Glutamatergic neuron (in vitro differentiated cells): ENCODE measurements around the gene WDR27. TPM values are rescaled to one million over a fixed set of nuclear protein-coding genes. Genes with fewer than 3 reads are reported as not detected.

Experiments
- DNase-seq: peaks from one replicate; pipeline ENCODE4 v3.0.0; 2022
- H3K27ac Mint-ChIP-seq: one replicate; pipeline ENCODE4 v1.8.0; 2020; ENCODE audit warnings: mild to moderate bottlenecking, mixed read lengths, inconsistent platforms; ENCODE audit not compliant: unreplicated experiment
- H3K27me3 Mint-ChIP-seq: one replicate; pipeline ENCODE4 v1.8.0; 2020; ENCODE audit warnings: mild to moderate bottlenecking, moderate library complexity, mixed read lengths, inconsistent platforms; ENCODE audit not compliant: unreplicated experiment
- H3K36me3 Mint-ChIP-seq: one replicate; pipeline ENCODE4 v1.8.0; 2020; ENCODE audit warnings: mild to moderate bottlenecking, mixed read lengths, inconsistent platforms; ENCODE audit not compliant: unreplicated experiment
- H3K4me1 Mint-ChIP-seq: one replicate; pipeline ENCODE4 v1.8.0; 2020; ENCODE audit warnings: mild to moderate bottlenecking, low read depth, mixed read lengths, inconsistent platforms; ENCODE audit not compliant: unreplicated experiment
- H3K4me3 Mint-ChIP-seq: one replicate; pipeline ENCODE4 v1.8.0; 2020; ENCODE audit warnings: mild to moderate bottlenecking, mixed read lengths, inconsistent platforms; ENCODE audit not compliant: unreplicated experiment
- H3K9me3 Mint-ChIP-seq: one replicate; pipeline ENCODE4 v1.8.0; 2020; ENCODE audit warnings: mild to moderate bottlenecking, moderate library complexity, mixed read lengths, inconsistent platforms; ENCODE audit not compliant: unreplicated experiment
- total RNA-seq: library from RNA; stranded (reverse); fragmentation: NEBNext Ultra II Directional; extraction: Animal tissue kit (Norgen Biotek cat#: 25700); gene quantifications from one replicate; pipeline ENCODE4 v1.2.1, GENCODE V29; 2021; ENCODE audit not compliant: unreplicated experiment
- TF ChIP-seq, protein P1 (sequence below): fragments of 200-600 bp; sonication (generic); IDR thresholded peaks from one replicate; pipeline ENCODE4 v1.5.0; 2021; ENCODE audit not compliant: partially characterized antibody, unreplicated experiment

The WDR27 gene
- total RNA-seq, 1 donor from 2014 or later: 64.8 TPM

DNA sequence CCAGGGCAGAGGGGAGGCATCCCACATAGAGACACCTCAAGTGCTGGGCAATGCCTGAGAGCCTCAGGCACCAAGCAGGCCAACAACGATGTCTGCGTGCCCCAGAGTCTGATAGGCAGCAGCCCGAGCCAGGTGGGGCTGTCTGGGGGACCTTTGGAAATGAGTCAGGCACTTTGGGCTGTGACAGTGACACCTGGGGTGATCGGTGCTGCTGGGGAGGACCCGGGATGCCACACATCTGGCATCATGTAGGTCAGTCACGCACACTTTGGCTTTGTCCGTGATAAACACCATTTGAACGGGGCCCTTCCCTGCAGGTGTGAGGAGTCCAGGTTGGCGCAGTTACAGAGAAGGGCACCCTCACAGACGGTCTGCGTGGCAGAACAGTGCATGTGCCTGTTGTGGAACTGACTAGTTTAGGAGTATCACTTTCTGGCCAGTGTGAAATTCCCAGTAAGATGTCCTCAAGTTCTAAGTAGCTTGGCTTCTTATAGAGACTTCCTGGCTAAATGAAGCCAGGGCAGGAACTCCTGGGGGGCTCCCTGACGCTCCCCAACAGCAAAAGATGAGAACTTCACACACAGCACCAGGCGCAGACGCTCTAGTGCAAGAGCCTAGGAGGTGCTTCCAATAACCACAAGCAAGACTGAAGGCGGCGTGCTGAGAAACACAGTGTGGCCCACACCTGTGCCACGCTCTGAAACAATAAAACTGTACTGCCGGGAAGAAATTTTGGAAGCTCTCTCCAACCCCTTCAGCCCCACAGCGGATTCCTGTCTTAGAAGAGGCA is 134.7 kb downstream of the WDR27 start:
- Mint-ChIP-seq H3K27ac (no peak overlapping the region), H3K4me3 (no peak overlapping the region), H3K9me3 (peaks cover 1% of the 10 kb centered on the region), H3K36me3 (peaks cover 7% of the 10 kb centered on the region), H3K27me3 (no peaks in the 10 kb centered on the region), H3K4me1 (peaks cover 2% of the 10 kb centered on the region)
- TF ChIP-seq, protein P1, sequence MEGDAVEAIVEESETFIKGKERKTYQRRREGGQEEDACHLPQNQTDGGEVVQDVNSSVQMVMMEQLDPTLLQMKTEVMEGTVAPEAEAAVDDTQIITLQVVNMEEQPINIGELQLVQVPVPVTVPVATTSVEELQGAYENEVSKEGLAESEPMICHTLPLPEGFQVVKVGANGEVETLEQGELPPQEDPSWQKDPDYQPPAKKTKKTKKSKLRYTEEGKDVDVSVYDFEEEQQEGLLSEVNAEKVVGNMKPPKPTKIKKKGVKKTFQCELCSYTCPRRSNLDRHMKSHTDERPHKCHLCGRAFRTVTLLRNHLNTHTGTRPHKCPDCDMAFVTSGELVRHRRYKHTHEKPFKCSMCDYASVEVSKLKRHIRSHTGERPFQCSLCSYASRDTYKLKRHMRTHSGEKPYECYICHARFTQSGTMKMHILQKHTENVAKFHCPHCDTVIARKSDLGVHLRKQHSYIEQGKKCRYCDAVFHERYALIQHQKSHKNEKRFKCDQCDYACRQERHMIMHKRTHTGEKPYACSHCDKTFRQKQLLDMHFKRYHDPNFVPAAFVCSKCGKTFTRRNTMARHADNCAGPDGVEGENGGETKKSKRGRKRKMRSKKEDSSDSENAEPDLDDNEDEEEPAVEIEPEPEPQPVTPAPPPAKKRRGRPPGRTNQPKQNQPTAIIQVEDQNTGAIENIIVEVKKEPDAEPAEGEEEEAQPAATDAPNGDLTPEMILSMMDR: no peak
- DNase-seq: no peak

GRCh38 chr6:169566319-169566718 is 135.5 kb downstream of the WDR27 start:
- TF ChIP-seq, protein P1: no peak
- H3K4me1 Mint-ChIP-seq: peaks cover 2% of the 10 kb centered on the region
- DNase-seq: no peak
- no peak overlapping the region for H3K4me3 Mint-ChIP-seq
- no peak overlapping the region for H3K27ac Mint-ChIP-seq
- H3K9me3 Mint-ChIP-seq: peaks cover 3% of the 10 kb centered on the region
- H3K27me3 Mint-ChIP-seq: no peaks in the 10 kb centered on the region
- peaks cover 9% of the 10 kb centered on the region for H3K36me3 Mint-ChIP-seq

- Mint-ChIP-seq H3K36me3 (peaks cover 16% of the 10 kb centered on the region), H3K4me1 (peaks cover 2% of the 10 kb centered on the region), H3K4me3 (no peak overlapping the region), H3K9me3 (peaks cover 3% of the 10 kb centered on the region), H3K27ac (no peak overlapping the region), H3K27me3 (no peaks in the 10 kb centered on the region)
- no peak for DNase-seq
- TF ChIP-seq, protein P1: no peak
Observed at GRCh38 chr6:169564453-169565240, 137.2 kb downstream of the WDR27 start.

DNA sequence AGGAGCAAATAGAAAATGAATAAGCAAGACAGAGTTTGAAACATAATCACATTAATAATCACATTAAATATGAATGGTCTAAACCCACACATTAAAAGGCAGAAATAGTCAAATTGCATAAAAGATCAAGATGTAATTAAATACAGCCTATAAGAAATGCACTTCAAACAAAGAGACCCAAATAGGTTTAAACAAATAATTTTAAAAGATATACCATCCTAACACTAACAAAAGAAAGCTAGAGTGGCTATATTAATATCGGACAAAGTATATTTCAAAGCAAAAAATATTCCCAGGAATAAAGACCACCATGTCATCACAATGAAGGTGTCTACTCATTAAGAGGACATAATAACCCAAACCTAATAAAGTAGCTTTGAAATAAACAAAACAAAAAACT is 140.2 kb downstream of the WDR27 start:
- no peak overlapping the region for H3K27ac Mint-ChIP-seq
- no peak overlapping the region for H3K4me3 Mint-ChIP-seq
- TF ChIP-seq, protein P1: no peak
- no peaks in the 10 kb centered on the region for H3K4me1 Mint-ChIP-seq
- H3K27me3 Mint-ChIP-seq: no peaks in the 10 kb centered on the region
- DNase-seq: no peak
- peaks cover 3% of the 10 kb centered on the region for H3K9me3 Mint-ChIP-seq
- H3K36me3 Mint-ChIP-seq: peaks cover 16% of the 10 kb centered on the region

GRCh38 chr6:169559592-169559991 is 142.2 kb downstream of the WDR27 start:
- peaks cover 3% of the 10 kb centered on the region for H3K4me1 Mint-ChIP-seq
- DNase-seq: no peak
- H3K27ac Mint-ChIP-seq: no peak overlapping the region
- peaks cover 3% of the 10 kb centered on the region for H3K9me3 Mint-ChIP-seq
- H3K27me3 Mint-ChIP-seq: no peaks in the 10 kb centered on the region
- TF ChIP-seq, protein P1: no peak
- H3K4me3 Mint-ChIP-seq: no peak overlapping the region
- H3K36me3 Mint-ChIP-seq: peaks cover 16% of the 10 kb centered on the region
